Adrenal gland (tissue), 5 donors: ENCODE data around the gene CCDC27.

Experiments used
- POLR2A ChIP-seq, 2 donors: fragments of 450-650 bp; IDR thresholded peaks; one replicate each; pipeline ENCODE4 v1.6.1; 2017; ENCODE audit warnings: antibody characterized with exemption in 2 of 2, mild to moderate bottlenecking in 2 of 2, moderate library complexity in 1 of 2
- TF ChIP-seq, protein P1 (sequence below), 6 experiments: fragments of 450-650 bp in 4 of 6; fragments of 200-600 bp in 2 of 6; sonication (generic) in 1 of 6; IDR thresholded peaks; 1 replicate in 5 of 6; 2 replicates in 1 of 6; pipeline versions ENCODE4 v1.5.1 to v1.8.0; 2016 to 2021; ENCODE audit warnings: antibody characterized with exemption in 6 of 6, mild to moderate bottlenecking in 2 of 6, moderate library complexity in 1 of 6
- donor health status: DM: no; HTN: no; CAD: no.

GRCh38 chr1:3735027-3735681 is 17.1 kb upstream of the CCDC27 start:
- TF ChIP-seq, protein P1, sequence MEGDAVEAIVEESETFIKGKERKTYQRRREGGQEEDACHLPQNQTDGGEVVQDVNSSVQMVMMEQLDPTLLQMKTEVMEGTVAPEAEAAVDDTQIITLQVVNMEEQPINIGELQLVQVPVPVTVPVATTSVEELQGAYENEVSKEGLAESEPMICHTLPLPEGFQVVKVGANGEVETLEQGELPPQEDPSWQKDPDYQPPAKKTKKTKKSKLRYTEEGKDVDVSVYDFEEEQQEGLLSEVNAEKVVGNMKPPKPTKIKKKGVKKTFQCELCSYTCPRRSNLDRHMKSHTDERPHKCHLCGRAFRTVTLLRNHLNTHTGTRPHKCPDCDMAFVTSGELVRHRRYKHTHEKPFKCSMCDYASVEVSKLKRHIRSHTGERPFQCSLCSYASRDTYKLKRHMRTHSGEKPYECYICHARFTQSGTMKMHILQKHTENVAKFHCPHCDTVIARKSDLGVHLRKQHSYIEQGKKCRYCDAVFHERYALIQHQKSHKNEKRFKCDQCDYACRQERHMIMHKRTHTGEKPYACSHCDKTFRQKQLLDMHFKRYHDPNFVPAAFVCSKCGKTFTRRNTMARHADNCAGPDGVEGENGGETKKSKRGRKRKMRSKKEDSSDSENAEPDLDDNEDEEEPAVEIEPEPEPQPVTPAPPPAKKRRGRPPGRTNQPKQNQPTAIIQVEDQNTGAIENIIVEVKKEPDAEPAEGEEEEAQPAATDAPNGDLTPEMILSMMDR (IDR thresholded peaks at IDR 0.05): no peak
- no peak for TF ChIP-seq POLR2A (IDR thresholded peaks at IDR 0.05)
